Muscle layer of duodenum (tissue), 2 donors: ENCODE data around the gene BEST2.
"Not testable (repeated sequence)": the region's sequence is repeated elsewhere in the genome, so short reads cannot be mapped to it uniquely, and the experiment has no call there.

Source experiments
- H3K27ac ChIP-seq: one replicate; pipeline ENCODE4 v1.7.0; 2013; ENCODE audit warnings: mild to moderate bottlenecking, low read length
- H3K27me3 ChIP-seq: one replicate; pipeline ENCODE4 v1.7.0; 2013; ENCODE audit warnings: low read depth, mild to moderate bottlenecking, control low read depth, low read length
- H3K36me3 ChIP-seq, 2 donors: one replicate each; pipeline ENCODE4 v1.7.0; 2013; ENCODE audit warnings: low read length in 2 of 2, control low read depth in 1 of 2, mild to moderate bottlenecking in 1 of 2; ENCODE audit not compliant: insufficient read depth in 2 of 2, control insufficient read depth in 1 of 2
- H3K4me1 ChIP-seq, 2 donors: one replicate each; pipeline ENCODE4 v1.7.0; 2013; ENCODE audit warnings: low read length in 2 of 2, mild to moderate bottlenecking in 2 of 2, control low read depth in 1 of 2, moderate library complexity in 1 of 2; ENCODE audit not compliant: insufficient read depth in 2 of 2, control insufficient read depth in 1 of 2
- H3K4me3 ChIP-seq, 2 donors: one replicate each; pipeline ENCODE4 v1.7.0; 2013; ENCODE audit warnings: low read length in 2 of 2, low read depth in 1 of 2, mild to moderate bottlenecking in 1 of 2
- H3K9me3 ChIP-seq, 2 donors: one replicate each; pipeline ENCODE4 v1.7.0; 2013; ENCODE audit warnings: low read length in 2 of 2, control low read depth in 1 of 2, mild to moderate bottlenecking in 1 of 2; ENCODE audit not compliant: control insufficient read depth in 1 of 2
- donor health status: healthy.

Gene BEST2

DNA sequence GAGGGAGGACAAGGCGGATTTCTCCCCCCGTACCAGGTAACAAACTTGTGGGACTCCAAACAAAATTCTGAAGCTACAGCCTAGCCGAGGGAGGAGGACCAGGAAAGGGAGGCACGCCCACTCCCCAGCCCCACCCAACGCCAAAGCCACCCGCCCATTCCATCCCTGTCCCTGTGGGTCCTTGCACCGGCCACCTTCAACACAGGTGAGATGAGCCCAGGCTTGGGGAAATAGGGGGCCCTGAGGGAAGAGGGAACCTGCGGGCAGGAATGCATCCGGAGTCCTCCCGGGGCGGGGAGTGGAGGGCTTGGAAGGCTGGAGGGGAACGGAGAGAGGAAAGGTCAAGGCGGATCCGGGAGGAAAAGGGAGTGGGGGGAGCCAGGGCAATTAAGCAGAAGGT lies at the start of gene BEST2:
Gene BEST2 (plus strand): TSS at position 157 of the 400 bp plus-strand sequence. CDS start 802 bp downstream, outside the sequence.
- H3K4me3 ChIP-seq: no peak within 1 kb of the TSS
- H3K9me3 ChIP-seq: peaks cover 0 to 11% of the 10 kb centered on the region in 2 donors
- H3K36me3 ChIP-seq: peaks cover 11 to 17% of the 10 kb centered on the region in 2 donors
- no peak within 1 kb of the TSS for H3K27ac ChIP-seq
- peaks cover 6% of the 10 kb centered on the region for H3K27me3 ChIP-seq
- no peaks in the 10 kb centered on the region for H3K4me1 ChIP-seq

- no peak overlapping the region for H3K4me3 ChIP-seq
- no peak overlapping the region for H3K27ac ChIP-seq
- no peaks in the 10 kb centered on the region for H3K27me3 ChIP-seq
- H3K9me3 ChIP-seq: no peaks in the 10 kb centered on the region
- peaks cover 43 to 74% of the 10 kb centered on the region in 2 donors for H3K36me3 ChIP-seq
- H3K4me1 ChIP-seq: no peaks in the 10 kb centered on the region
Observed at GRCh38 chr19:12703046-12703445, 48.5 kb upstream of the BEST2 start.

DNA sequence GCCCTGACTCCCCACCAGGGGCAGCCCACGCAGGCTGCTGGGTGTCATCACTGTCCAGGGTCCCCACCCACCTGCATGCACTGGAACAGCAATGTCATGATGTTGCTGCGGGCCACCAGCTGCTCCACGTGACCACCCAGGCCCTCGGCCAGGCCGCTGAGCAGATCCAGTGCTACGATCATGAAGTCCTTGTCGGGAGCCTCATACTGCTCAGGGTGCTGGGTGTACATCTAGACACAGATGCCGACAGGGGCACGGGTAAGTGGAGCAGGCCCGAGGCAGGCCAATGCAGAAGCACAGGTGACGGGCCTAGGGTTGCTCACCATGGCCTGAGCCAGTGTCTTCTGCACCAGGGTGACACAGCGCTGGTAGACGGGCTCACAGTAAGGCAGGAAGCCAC lies 46.4 kb upstream of the BEST2 start:
- Histone ChIP-seq H3K27me3 (no peaks in the 10 kb centered on the region), H3K27ac (no peak overlapping the region), H3K36me3 (peaks cover 42 to 85% of the 10 kb centered on the region in 2 donors), H3K9me3 (no peaks in the 10 kb centered on the region), H3K4me1 (no peaks in the 10 kb centered on the region), H3K4me3 (no peak overlapping the region)

GRCh38 chr19:12705654-12706331 lies 45.8 kb upstream of the BEST2 start:
- Histone ChIP-seq H3K4me3 (no peak overlapping the region), H3K4me1 (no peaks in the 10 kb centered on the region), H3K27ac (no peak overlapping the region), H3K27me3 (no peaks in the 10 kb centered on the region), H3K9me3 (no peaks in the 10 kb centered on the region), H3K36me3 (peaks cover 44 to 86% of the 10 kb centered on the region in 2 donors)

GRCh38 chr19:12706332-12706718 lies 45.3 kb upstream of the BEST2 start:
- Histone ChIP-seq H3K27ac (no peak overlapping the region), H3K9me3 (no peaks in the 10 kb centered on the region), H3K4me3 (no peak overlapping the region), H3K4me1 (no peaks in the 10 kb centered on the region), H3K27me3 (no peaks in the 10 kb centered on the region), H3K36me3 (peaks cover 43 to 86% of the 10 kb centered on the region in 2 donors)

- Histone ChIP-seq H3K9me3 (no peaks in the 10 kb centered on the region), H3K4me3 (no peak overlapping the region), H3K27me3 (no peaks in the 10 kb centered on the region), H3K36me3 (peaks cover 42 to 74% of the 10 kb centered on the region in 2 donors), H3K4me1 (no peaks in the 10 kb centered on the region), H3K27ac (no peak overlapping the region)
Observed at GRCh38 chr19:12708641-12709040, 43.0 kb upstream of the BEST2 start.

- no peaks in the 10 kb centered on the region for H3K27me3 ChIP-seq
- no peaks in the 10 kb centered on the region for H3K9me3 ChIP-seq
- no peaks in the 10 kb centered on the region for H3K4me1 ChIP-seq
- H3K4me3 ChIP-seq: no peak overlapping the region
- H3K27ac ChIP-seq: no peak overlapping the region
- peaks cover 46 to 74% of the 10 kb centered on the region in 2 donors for H3K36me3 ChIP-seq
Observed at GRCh38 chr19:12711187-12711586, 40.4 kb upstream of the BEST2 start.

- peaks cover 46 to 71% of the 10 kb centered on the region in 2 donors for H3K36me3 ChIP-seq
- not testable (repeated sequence) for H3K4me3 ChIP-seq, H3K4me1 ChIP-seq, H3K9me3 ChIP-seq, H3K27me3 ChIP-seq, H3K27ac ChIP-seq
Observed at GRCh38 chr19:12712077-12712476, 39.5 kb upstream of the BEST2 start.

GRCh38 chr19:12713304-12713703 lies 38.3 kb upstream of the BEST2 start:
- not testable (repeated sequence) for H3K9me3 ChIP-seq
- peaks cover 46 to 71% of the 10 kb centered on the region in 2 donors for H3K36me3 ChIP-seq

DNA sequence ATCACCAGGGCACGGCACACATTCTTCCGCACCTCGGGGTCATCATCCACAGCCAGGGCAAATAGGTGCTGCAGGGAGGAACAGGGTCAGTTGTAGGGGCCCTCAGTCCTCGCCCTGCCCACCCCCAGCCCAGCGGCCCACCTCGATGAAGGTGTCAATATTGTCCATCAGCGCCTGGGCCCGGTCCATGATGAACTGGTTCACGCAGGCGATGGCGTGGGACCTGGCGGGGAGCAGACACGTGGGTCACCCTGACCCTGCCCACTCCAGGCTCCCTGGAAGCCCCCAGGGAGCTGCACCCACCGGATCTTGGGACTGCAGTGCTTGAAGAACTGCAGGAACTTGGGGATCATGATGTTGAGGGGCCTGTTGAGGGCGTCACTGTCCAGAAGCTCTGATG lies 36.5 kb upstream of the BEST2 start:
- Histone ChIP-seq H3K27ac (no peak overlapping the region), H3K9me3 (no peaks in the 10 kb centered on the region), H3K27me3 (no peaks in the 10 kb centered on the region), H3K4me3 (no peak overlapping the region), H3K36me3 (peaks cover 47 to 67% of the 10 kb centered on the region in 2 donors), H3K4me1 (peaks cover 0 to 6% of the 10 kb centered on the region in 2 donors)

More at GRCh38 chr19:12713304-12713703, 38.3 kb upstream of the BEST2 start:
- not testable (repeated sequence) for H3K27ac ChIP-seq, H3K4me1 ChIP-seq, H3K27me3 ChIP-seq, H3K4me3 ChIP-seq

- Histone ChIP-seq H3K36me3 (peaks cover 41 to 58% of the 10 kb centered on the region in 2 donors), H3K9me3 (no peaks in the 10 kb centered on the region), H3K27ac (no peak overlapping the region), H3K27me3 (no peaks in the 10 kb centered on the region), H3K4me3 (no peak overlapping the region), H3K4me1 (peaks cover 4 to 14% of the 10 kb centered on the region in 2 donors)
Observed at GRCh38 chr19:12715929-12716328, 35.7 kb upstream of the BEST2 start.

- Histone ChIP-seq H3K9me3 (no peaks in the 10 kb centered on the region), H3K27ac (peak overlapping the region; percentile 45), H3K4me1 (peaks cover 6 to 38% of the 10 kb centered on the region in 2 donors), H3K4me3 (peak overlapping the region; percentile 59 to 71), H3K27me3 (no peaks in the 10 kb centered on the region), H3K36me3 (peaks cover 15 to 27% of the 10 kb centered on the region in 2 donors)
Observed at GRCh38 chr19:12720296-12720695, 31.3 kb upstream of the BEST2 start.
